HG03469 (cell line): ENCODE results near the gene PDX1.

Experiments
- ATAC-seq: cut with Tn5 transposase; IDR thresholded peaks from one replicate; pipeline ENCODE4 v1.9.1; 2021; ENCODE audit warnings: mild to moderate bottlenecking, moderate library complexity, moderate number of reproducible peaks; ENCODE audit not compliant: unreplicated experiment

PDX1 gene

GRCh38 chr13:27919934-27920676 lies at the start of gene PDX1:
TSS of gene PDX1 (plus strand) at chr13:27920000. CDS start at chr13:27920139, 139 bp downstream.
- no peak for ATAC-seq

- ATAC-seq: no peak
Observed at GRCh38 chr13:27878274-27878673, 41.5 kb upstream of the PDX1 start.

- no peak for ATAC-seq
Observed at GRCh38 chr13:27889471-27889870, 30.3 kb upstream of the PDX1 start.

GRCh38 chr13:27896726-27897125 lies 23.1 kb upstream of the PDX1 start:
- ATAC-seq: no peak

- no peak for ATAC-seq
Observed at GRCh38 chr13:27904719-27905118, 15.1 kb upstream of the PDX1 start.

- ATAC-seq: no peak
Observed at GRCh38 chr13:27905650-27906049, 14.2 kb upstream of the PDX1 start.

GRCh38 chr13:27907121-27907787 lies 12.5 kb upstream of the PDX1 start:
- no peak for ATAC-seq

GRCh38 chr13:27909378-27909777 lies 10.4 kb upstream of the PDX1 start:
- ATAC-seq: no peak

- no peak for ATAC-seq
Observed at GRCh38 chr13:27911521-27911920, 8.3 kb upstream of the PDX1 start.

GRCh38 chr13:27913160-27913559 lies 6.6 kb upstream of the PDX1 start:
- ATAC-seq: no peak

GRCh38 chr13:27915301-27916207 lies 4.2 kb upstream of the PDX1 start:
- no peak for ATAC-seq

- ATAC-seq: no peak
Observed at GRCh38 chr13:27917121-27917947, 2.5 kb upstream of the PDX1 start.

- no peak for ATAC-seq
Observed at GRCh38 chr13:27918041-27918917, 1.5 kb upstream of the PDX1 start.

GRCh38 chr13:27918918-27919658 lies 712 bp upstream of the PDX1 start:
- ATAC-seq: no peak

GRCh38 chr13:27919659-27919933 lies 204 bp upstream of the PDX1 start:
- ATAC-seq: no peak

- ATAC-seq: no peak
Observed at GRCh38 chr13:27920677-27921420, 1.0 kb downstream of the PDX1 start.

GRCh38 chr13:27921421-27921960 lies 1.7 kb downstream of the PDX1 start:
- ATAC-seq: no peak
